ENCODE results near the gene IQSEC1. TPM values are rescaled to one million over a fixed set of nuclear protein-coding genes. Genes with fewer than 3 reads are reported as not detected.

IQSEC1 gene
- total RNA-seq, 1 donor from 2014 or later = 211 TPM

DNA sequence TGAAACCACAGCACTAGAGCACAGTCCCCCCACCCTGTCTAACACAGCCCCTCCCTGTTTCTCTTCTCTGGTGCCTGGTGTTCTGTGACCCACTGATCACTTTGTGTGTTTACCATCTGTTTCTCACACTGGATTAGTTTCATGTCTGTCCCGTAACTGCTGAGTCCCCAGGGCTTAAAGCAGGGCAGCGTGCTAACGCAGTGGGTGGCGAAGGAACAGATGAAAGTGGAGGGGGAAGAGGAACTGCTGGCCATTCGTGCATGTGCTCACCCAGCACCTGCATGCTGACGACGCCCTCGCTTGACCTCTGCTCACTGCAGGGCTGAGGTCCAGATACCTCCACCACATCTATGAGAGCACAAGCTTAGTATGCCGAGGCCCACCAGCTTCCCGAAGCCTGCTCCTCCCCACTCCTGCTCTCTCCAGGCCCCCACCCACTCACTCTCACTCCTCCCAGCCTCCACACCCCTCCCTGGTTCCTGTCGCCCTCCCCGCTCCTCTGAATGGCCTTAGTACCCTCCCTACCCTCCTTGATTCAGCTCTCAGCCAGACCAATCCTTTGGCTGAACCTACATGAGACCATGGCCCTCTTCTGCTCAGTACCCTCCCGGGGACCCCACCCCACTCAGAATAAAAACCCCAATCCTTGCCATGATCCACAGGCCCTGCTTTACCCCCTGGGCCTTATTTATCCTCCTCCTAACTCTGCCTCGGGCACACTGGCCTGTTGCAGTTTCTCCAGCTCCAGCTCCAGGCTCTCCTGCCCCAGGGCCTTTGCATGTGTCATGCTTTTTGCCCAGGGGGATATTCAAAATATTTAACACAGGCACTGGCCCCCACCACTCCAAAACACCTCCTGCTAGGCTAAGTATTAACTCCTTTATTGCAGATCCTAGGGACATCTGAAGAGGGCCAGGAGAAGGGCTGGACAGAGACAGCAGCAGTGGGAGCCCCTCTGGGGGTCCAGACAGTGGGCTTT, 15.1 kb upstream of the IQSEC1 start:
- Mint-ChIP-seq H3K36me3 (ENCODE audit: unreplicated experiment) (no peaks in the 10 kb centered on the region), H3K27ac (ENCODE audit: unreplicated experiment) (peak overlapping the region; percentile 73), H3K4me1 (ENCODE audit: low read depth, unreplicated experiment) (peaks cover 21% of the 10 kb centered on the region), H3K27me3 (ENCODE audit: unreplicated experiment) (peaks cover 7% of the 10 kb centered on the region), H3K9me3 (ENCODE audit: unreplicated experiment) (peaks cover 4% of the 10 kb centered on the region), H3K4me3 (ENCODE audit: unreplicated experiment) (no peak overlapping the region)
- TF ChIP-seq, protein P1, sequence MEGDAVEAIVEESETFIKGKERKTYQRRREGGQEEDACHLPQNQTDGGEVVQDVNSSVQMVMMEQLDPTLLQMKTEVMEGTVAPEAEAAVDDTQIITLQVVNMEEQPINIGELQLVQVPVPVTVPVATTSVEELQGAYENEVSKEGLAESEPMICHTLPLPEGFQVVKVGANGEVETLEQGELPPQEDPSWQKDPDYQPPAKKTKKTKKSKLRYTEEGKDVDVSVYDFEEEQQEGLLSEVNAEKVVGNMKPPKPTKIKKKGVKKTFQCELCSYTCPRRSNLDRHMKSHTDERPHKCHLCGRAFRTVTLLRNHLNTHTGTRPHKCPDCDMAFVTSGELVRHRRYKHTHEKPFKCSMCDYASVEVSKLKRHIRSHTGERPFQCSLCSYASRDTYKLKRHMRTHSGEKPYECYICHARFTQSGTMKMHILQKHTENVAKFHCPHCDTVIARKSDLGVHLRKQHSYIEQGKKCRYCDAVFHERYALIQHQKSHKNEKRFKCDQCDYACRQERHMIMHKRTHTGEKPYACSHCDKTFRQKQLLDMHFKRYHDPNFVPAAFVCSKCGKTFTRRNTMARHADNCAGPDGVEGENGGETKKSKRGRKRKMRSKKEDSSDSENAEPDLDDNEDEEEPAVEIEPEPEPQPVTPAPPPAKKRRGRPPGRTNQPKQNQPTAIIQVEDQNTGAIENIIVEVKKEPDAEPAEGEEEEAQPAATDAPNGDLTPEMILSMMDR (IDR thresholded peaks at IDR 0.05; ENCODE audit: partially characterized antibody, unreplicated experiment) = no peak
- no peak for DNase-seq

DNA sequence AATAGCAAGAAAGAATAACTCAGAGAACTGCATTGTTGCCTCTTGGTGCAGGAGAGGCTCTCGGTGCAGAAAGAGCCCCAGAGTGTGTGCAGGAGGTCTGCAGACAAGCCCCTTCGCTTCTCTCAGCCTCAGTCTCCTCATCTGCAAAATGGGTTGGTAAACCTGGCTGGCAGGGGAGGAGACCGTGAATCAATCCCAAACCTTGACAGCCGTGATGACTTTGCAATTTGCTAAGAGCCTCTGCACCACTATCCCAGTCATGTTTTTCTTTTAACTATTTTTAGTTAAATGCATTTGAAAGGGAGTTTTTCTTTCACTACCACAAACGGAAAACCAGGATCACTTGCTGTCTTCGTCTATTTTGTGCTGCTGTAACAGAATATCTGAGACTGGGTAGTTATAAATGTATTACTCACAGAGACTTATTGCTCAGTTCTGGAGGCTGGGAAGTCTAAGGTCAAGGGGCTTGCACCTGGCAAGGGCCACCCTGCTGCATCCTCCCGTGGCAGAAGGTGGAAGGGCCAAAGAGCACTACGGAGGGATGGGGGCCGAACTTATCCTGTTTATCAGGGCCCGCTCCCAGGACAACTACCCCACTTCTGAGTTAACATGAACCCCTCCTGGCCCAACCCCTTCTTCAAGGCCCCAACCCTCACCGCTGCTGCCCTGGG, 14.2 kb upstream of the IQSEC1 start:
- H3K27me3 Mint-ChIP-seq (ENCODE audit: unreplicated experiment) = peaks cover 10% of the 10 kb centered on the region
- peak overlapping the region; percentile 73 for H3K27ac Mint-ChIP-seq (ENCODE audit: unreplicated experiment)
- TF ChIP-seq, protein P1 (IDR thresholded peaks at IDR 0.05; ENCODE audit: partially characterized antibody, unreplicated experiment) = no peak
- no peak overlapping the region for H3K4me3 Mint-ChIP-seq (ENCODE audit: unreplicated experiment)
- H3K36me3 Mint-ChIP-seq (ENCODE audit: unreplicated experiment) = no peaks in the 10 kb centered on the region
- peaks cover 5% of the 10 kb centered on the region for H3K9me3 Mint-ChIP-seq (ENCODE audit: unreplicated experiment)
- DNase-seq = no peak
- H3K4me1 Mint-ChIP-seq (ENCODE audit: low read depth, unreplicated experiment) = peaks cover 16% of the 10 kb centered on the region

DNA sequence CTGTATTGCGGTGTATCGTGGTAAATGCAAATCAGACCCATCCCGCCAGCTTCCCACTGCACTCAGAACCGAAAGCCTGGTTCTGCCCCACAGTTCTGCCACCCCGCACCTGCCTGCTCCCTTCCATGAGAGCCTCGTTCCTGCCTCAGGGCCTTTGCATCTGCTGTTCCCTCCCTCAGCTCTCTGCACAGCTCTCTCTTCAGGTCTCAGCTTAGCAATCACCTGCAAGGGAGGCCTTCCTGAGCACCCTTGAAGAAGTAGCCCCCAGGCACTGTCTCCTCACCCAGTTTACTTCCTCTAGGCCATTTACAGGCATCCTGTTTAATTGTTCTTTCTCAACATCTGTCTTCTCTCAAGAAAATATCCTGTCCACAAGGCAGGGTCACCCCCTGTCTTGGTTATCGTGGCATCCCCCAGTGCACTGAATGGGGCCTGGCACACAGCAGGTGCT, 13.3 kb upstream of the IQSEC1 start:
- Mint-ChIP-seq H3K36me3 (ENCODE audit: unreplicated experiment) (no peaks in the 10 kb centered on the region), H3K9me3 (ENCODE audit: unreplicated experiment) (peaks cover 5% of the 10 kb centered on the region), H3K27ac (ENCODE audit: unreplicated experiment) (no peak overlapping the region), H3K4me3 (ENCODE audit: unreplicated experiment) (no peak overlapping the region), H3K27me3 (ENCODE audit: unreplicated experiment) (peaks cover 10% of the 10 kb centered on the region), H3K4me1 (ENCODE audit: low read depth, unreplicated experiment) (peaks cover 17% of the 10 kb centered on the region)
- DNase-seq = no peak
- TF ChIP-seq, protein P1 (IDR thresholded peaks at IDR 0.05; ENCODE audit: partially characterized antibody, unreplicated experiment) = no peak

DNA sequence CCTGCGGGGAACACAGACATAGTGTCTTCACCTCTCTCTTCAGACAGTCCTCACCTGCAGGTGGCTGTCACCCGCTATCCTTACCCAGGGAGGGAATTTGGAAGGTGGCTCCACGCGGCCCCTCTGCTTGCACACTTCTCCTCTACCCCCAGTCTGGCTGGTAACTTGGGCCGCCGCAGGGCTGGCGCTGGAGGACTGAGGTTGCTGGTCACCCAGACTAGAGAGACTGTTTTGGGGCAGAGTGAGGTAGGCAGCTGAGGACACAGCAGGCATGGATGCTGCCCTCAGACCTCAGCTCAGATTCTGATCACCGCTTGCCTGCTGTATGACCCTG, 12.6 kb upstream of the IQSEC1 start:
- TF ChIP-seq, protein P1 (IDR thresholded peaks at IDR 0.05; ENCODE audit: partially characterized antibody, unreplicated experiment) = no peak
- Mint-ChIP-seq H3K36me3 (ENCODE audit: unreplicated experiment) (no peaks in the 10 kb centered on the region), H3K27ac (ENCODE audit: unreplicated experiment) (no peak overlapping the region), H3K9me3 (ENCODE audit: unreplicated experiment) (peaks cover 5% of the 10 kb centered on the region), H3K27me3 (ENCODE audit: unreplicated experiment) (peaks cover 8% of the 10 kb centered on the region), H3K4me1 (ENCODE audit: low read depth, unreplicated experiment) (peaks cover 17% of the 10 kb centered on the region), H3K4me3 (ENCODE audit: unreplicated experiment) (no peak overlapping the region)
- no peak for DNase-seq

All from glutamatergic neuron (in vitro differentiated cells).